A549 (cell line): ENCODE results near the gene UBE2S. TPM values are rescaled to one million over a fixed set of nuclear protein-coding genes. Genes with fewer than 3 reads are reported as not detected.
A peak's percentile ranks its signal among the peaks of the same experiment; 100 is the strongest.

Experiments
- ATAC-seq, 2 experiments: fragments of 200-7000 bp in 1 of 2; fragments of >200 bp in 1 of 2; cut with Nextera tagmentation in 1 of 2; cut with Tn5 transposase in 1 of 2; 3 replicates each; pipeline versions ENCODE4 v1.8.0 to v1.9.1; 2018 to 2020; ENCODE audit warnings: mild to moderate bottlenecking in 1 of 2, moderate library complexity in 1 of 2
- CTCF ChIA-PET: fragments of 300-600 bp; sonication (Branson Sonifier 250); formaldehyde crosslinking; extraction: SDS; loops from one replicate; lab custom pipeline; 2021; ENCODE audit warnings: antibody characterized with exemption, inconsistent platforms; lab: Yijun Ruan, JAX
- POLR2A ChIA-PET: fragments of 350-600 bp; formaldehyde crosslinking; extraction: SDS; loops from one replicate; lab custom pipeline; 2021; ENCODE audit warnings: antibody characterized with exemption, inconsistent platforms; lab: Yijun Ruan, JAX
- DNase-seq, 2 experiments: peaks; one replicate each; pipeline versions ENCODE4 v3.0.0 to v3.0.0-alpha.2; 2011 to 2016; ENCODE audit warnings: low read depth in 1 of 2, low spot score in 1 of 2
- FAIRE-seq: peaks from 2 replicates; lab custom pipeline; 2011; peaks lifted over from hg19 to GRCh38; lab: Jason Lieb, UNC
- H3K27ac ChIP-seq, 2 experiments: fragments of >200 bp; sonication (Bioruptor Twin); formaldehyde crosslinking; 3 replicates each; pipeline ENCODE4 v1.5.1; 2016 to 2017
- H3K4me1 ChIP-seq: fragments of >200 bp; sonication (Bioruptor Twin); formaldehyde crosslinking; 3 replicates; pipeline ENCODE4 v1.6.1; 2016
- H3K4me2 ChIP-seq: fragments of >200 bp; sonication (Bioruptor Twin); formaldehyde crosslinking; 3 replicates; pipeline ENCODE4 v1.6.1; 2016
- H3K4me3 ChIP-seq: fragments of >200 bp; sonication (Bioruptor Twin); formaldehyde crosslinking; 3 replicates; pipeline ENCODE4 v1.5.1; 2016
- H3K9me3 ChIP-seq: fragments of >200 bp; sonication (Bioruptor Twin); formaldehyde crosslinking; 3 replicates; pipeline ENCODE4 v1.6.1; 2016
- CBX2 ChIP-seq: fragments of 200-600 bp; sonication (generic); IDR thresholded peaks from 2 replicates; pipeline ENCODE4 v1.6.1; 2016; ENCODE audit warnings: low read depth, mild to moderate bottlenecking, borderline replicate concordance
- CHD4 ChIP-seq: fragments of 200-600 bp; sonication (generic); IDR thresholded peaks from 2 replicates; pipeline ENCODE4 v1.6.1; 2016; ENCODE audit warnings: antibody characterized with exemption, mild to moderate bottlenecking, borderline replicate concordance
- EHMT2 ChIP-seq: fragments of 200-600 bp; sonication (generic); IDR thresholded peaks from 2 replicates; pipeline ENCODE4 v1.6.1; 2016; ENCODE audit warnings: antibody characterized with exemption, low read depth, mild to moderate bottlenecking, moderate library complexity
- FOSL2 ChIP-seq, 2 experiments: fragments of 450-650 bp in 1 of 2; fragments of >200 bp in 1 of 2; sonication (Bioruptor Twin) in 1 of 2; formaldehyde crosslinking; IDR thresholded peaks; 2 replicates each; pipeline versions ENCODE4 v1.5.0 to v1.6.1; 2016 to 2020; ENCODE audit warnings: mild to moderate bottlenecking in 1 of 2, moderate library complexity in 1 of 2
- HDAC2 ChIP-seq: fragments of 200-600 bp; sonication (generic); IDR thresholded peaks from 2 replicates; pipeline ENCODE4 v1.6.1; 2016
- HOXA7 ChIP-seq: fragments of 250-450 bp; sonication (Bioruptor Pico); IDR thresholded peaks from 2 replicates; pipeline ENCODE4 v1.5.0; 2020; ENCODE audit warnings: mild to moderate bottlenecking, moderate library complexity
- HOXB13 ChIP-seq: fragments of 250-450 bp; sonication (Bioruptor Pico); IDR thresholded peaks from 2 replicates; pipeline ENCODE4 v1.5.0; 2020; ENCODE audit warnings: low read depth, mild to moderate bottlenecking, moderate library complexity
- HOXB5 ChIP-seq: fragments of 250-450 bp; sonication (Bioruptor Pico); IDR thresholded peaks from 2 replicates; pipeline ENCODE4 v1.5.0; 2020; ENCODE audit warnings: mild to moderate bottlenecking, moderate library complexity
- MAFK ChIP-seq: fragments of 450-650 bp; IDR thresholded peaks from 2 replicates; pipeline ENCODE4 v1.6.1; 2014; ENCODE audit not compliant: partially characterized antibody
- PHF8 ChIP-seq: fragments of 200-600 bp; sonication (generic); IDR thresholded peaks from 2 replicates; pipeline ENCODE4 v1.6.1; 2016; ENCODE audit warnings: low read depth, mild to moderate bottlenecking, antibody characterized with exemption, moderate library complexity, borderline replicate concordance
- POLR2AphosphoS2 ChIP-seq: conservative IDR thresholded peaks from 2 replicates; pipeline ENCODE4 v1.6.1; 2012; ENCODE audit warnings: low read length, improper control_type of control experiment, inconsistent platforms
- ZSCAN20 ChIP-seq: fragments of 250-450 bp; sonication (Bioruptor Pico); IDR thresholded peaks from 2 replicates; pipeline ENCODE4 v1.8.0; 2022; ENCODE audit warnings: mild to moderate bottlenecking, moderate library complexity
- WGBS: methylation state at CpG from one replicate; pipeline ENCODE4 v1.1.6; 2017; ENCODE audit errors: missing lambda C conversion rate; 5-methylcytosine and 5-hydroxymethylcytosine counted together
- polyA plus RNA-seq, 4 experiments: library from polyadenylated mRNA; depleted of rRNA in 3 of 4; stranded (reverse); fragments of >200 nt; fragmentation: RNase III in 1 of 4; extraction: RNeasy Plus Mini Kit Qiagen cat#74134 plus additional on column Dnase treatment in 1 of 4; gene quantifications; 2 replicates in 3 of 4; 3 replicates in 1 of 4; pipeline ENCODE4 v1.2.3, GENCODE V29; 2011 to 2017
- TF ChIP-seq, protein P1 (sequence below): fragments of >200 bp; sonication (Bioruptor Twin); formaldehyde crosslinking; IDR thresholded peaks from 3 replicates; pipeline ENCODE4 v1.6.1; 2016
- TF ChIP-seq, protein P2 (sequence below): IDR thresholded peaks from 2 replicates; pipeline ENCODE4 v1.6.1; 2012; ENCODE audit warnings: low read depth, borderline replicate concordance
- TF ChIP-seq, protein P3 (sequence below): fragments of 450-650 bp; IDR thresholded peaks from 2 replicates; pipeline ENCODE4 v1.6.1; 2014; ENCODE audit warnings: antibody characterized with exemption

The UBE2S gene
- polyA plus RNA-seq, 2 of the 4 experiments (the other 2 are of a cell fraction), result 139 to 295 TPM

DNA sequence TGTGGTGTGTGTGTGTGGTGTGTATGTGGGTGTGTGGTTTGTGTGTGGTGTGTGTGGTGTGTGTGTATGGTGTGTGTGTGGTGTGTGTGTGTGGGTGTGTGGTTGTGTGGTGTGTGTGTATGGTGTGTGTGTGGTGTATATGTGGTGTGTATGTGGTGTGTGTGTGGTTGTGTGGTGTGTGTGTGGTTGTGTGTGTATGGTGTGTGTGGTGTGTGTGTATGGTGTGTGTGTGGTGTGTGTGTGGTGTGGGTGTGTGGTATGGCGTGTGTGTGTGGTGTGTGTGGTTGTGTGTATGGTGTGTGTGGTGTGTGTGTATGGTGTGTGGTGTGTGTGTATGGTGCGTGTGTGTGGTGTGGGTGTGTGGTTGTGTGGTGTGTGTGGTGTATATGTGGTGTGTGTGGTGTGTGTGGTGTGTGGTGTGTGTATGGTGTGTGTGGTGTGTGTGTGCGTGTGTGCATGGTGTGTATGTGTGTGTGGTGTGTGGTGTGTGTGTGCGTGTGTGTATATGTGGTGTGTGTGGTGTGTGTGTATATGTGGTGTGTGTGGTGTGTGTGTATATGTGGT is 26.9 kb upstream of the UBE2S start:
- ChIA-PET POLR2A (no interaction called here), CTCF (no interaction called here)
- ATAC-seq (no peak), DNase-seq (no peak), FAIRE-seq (peak; percentile 28)
- no peak for TF ChIP-seq HOXB13
- TF ChIP-seq EHMT2, result no peak
- TF ChIP-seq, protein P1, sequence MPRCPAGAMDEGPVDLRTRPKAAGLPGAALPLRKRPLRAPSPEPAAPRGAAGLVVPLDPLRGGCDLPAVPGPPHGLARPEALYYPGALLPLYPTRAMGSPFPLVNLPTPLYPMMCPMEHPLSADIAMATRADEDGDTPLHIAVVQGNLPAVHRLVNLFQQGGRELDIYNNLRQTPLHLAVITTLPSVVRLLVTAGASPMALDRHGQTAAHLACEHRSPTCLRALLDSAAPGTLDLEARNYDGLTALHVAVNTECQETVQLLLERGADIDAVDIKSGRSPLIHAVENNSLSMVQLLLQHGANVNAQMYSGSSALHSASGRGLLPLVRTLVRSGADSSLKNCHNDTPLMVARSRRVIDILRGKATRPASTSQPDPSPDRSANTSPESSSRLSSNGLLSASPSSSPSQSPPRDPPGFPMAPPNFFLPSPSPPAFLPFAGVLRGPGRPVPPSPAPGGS, result no peak
- Histone ChIP-seq H3K27ac (no peak overlapping the region), H3K9me3 (peaks cover 3% of the 10 kb centered on the region; the same call in 1 of the 3 replicates), H3K4me2 (no peak overlapping the region), H3K4me3 (no peak overlapping the region), H3K4me1 (0 out of 3 replicates have a peak, but pooled peaks cover 3% of the 10 kb centered on the region)
- WGBS, result 14% methylated on average over 4 of the region's 4 CpGs

DNA sequence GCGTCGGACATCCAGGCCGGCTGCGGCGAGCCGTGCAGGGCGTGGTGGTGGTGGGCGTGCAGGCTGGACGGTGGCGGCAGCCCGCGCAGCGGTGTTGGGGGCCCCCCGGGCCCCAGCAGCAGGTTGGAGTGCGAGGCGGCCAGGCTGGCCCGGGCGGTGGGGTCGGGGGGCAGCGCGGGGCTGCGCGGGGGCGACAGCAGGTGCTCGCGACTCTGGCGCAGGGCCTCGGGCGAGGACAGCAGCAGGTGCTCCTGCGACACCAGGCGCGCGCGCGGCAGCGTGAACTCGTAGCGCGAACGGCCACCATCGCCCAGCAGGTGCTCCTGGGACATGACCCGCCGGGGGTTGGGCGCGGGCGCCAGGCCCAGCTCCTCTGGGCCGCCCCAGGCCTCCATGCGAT is 25.7 kb upstream of the UBE2S start:
- no peak overlapping the region for H3K27ac ChIP-seq
- no peak for TF ChIP-seq ZSCAN20 (CRISPR knock-in tag)
- TF ChIP-seq POLR2AphosphoS2, result no peak
- TF ChIP-seq, protein P2, sequence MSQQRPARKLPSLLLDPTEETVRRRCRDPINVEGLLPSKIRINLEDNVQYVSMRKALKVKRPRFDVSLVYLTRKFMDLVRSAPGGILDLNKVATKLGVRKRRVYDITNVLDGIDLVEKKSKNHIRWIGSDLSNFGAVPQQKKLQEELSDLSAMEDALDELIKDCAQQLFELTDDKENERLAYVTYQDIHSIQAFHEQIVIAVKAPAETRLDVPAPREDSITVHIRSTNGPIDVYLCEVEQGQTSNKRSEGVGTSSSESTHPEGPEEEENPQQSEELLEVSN, result no peak
- TF ChIP-seq, protein P3, sequence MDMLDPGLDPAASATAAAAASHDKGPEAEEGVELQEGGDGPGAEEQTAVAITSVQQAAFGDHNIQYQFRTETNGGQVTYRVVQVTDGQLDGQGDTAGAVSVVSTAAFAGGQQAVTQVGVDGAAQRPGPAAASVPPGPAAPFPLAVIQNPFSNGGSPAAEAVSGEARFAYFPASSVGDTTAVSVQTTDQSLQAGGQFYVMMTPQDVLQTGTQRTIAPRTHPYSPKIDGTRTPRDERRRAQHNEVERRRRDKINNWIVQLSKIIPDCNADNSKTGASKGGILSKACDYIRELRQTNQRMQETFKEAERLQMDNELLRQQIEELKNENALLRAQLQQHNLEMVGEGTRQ, result no peak
- no peak for TF ChIP-seq HDAC2
- TF ChIP-seq HOXA7, result no peak
- no peak for TF ChIP-seq HOXB5 (CRISPR knock-in tag)
- TF ChIP-seq HOXB13, result no peak
- no peak for TF ChIP-seq MAFK
- TF ChIP-seq CHD4, result no peak
- TF ChIP-seq CBX2, result no peak
- no peak overlapping the region for H3K4me2 ChIP-seq
- ATAC-seq (no peak), DNase-seq (no peak), FAIRE-seq (no peak)
- CTCF ChIA-PET, result interaction anchor here (0.6 to 1.5 kb wide), 2 partner anchors 15 to 1488 kb away, joined by 3 to 5 read pairs; no protein-coding TSS in a partner anchor
- POLR2A ChIA-PET, result no interaction called here
- 0 out of 3 replicates have a peak, but pooled peaks cover 3% of the 10 kb centered on the region for H3K4me1 ChIP-seq
- peaks cover 3% of the 10 kb centered on the region; the same call in 1 of the 3 replicates for H3K9me3 ChIP-seq
- 71% methylated on average over 29 of the region's 48 CpGs for WGBS
- no peak overlapping the region for H3K4me3 ChIP-seq

DNA sequence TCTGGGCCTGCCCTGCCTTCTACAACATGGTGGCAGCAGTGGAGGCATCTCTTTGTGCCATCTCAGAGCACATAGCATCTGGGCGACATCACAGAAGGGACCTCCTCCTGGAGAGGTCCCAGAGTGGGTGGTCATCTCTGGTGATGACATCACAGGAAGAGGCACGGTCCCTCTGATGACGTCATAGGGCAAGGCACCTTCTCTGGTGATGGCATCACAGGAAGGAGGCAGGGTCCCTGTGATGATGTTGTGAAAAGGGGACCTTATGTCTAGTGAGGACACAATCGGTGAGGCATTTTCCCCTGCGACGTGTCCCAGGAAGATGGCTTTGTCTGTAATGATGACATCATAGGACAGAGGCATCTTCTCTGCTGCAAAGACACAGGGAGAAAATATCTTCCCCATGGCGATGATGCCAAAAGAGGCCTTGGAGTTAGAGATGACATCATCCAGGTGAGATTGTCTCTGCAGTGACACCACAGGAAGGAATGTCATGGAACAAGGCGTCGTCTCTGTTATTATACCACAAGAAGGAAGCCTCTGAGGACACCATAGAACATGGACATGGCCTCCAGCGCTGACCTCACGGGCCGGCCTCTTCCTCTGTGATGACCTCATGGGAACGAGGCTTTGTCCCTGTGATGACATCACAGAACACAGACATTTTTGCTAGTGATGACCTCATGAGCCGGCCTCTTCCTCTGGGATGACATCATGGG is 24.8 kb upstream of the UBE2S start:
- Histone ChIP-seq H3K4me1 (0 out of 3 replicates have a peak, but pooled peaks cover under 1% of the 10 kb centered on the region), H3K9me3 (peaks cover 3% of the 10 kb centered on the region; the same call in 1 of the 3 replicates), H3K4me2 (no peak overlapping the region), H3K4me3 (no peak overlapping the region), H3K27ac (no peak overlapping the region)
- TF ChIP-seq PHF8 (no peak), FOSL2 (IDR thresholded peaks at IDR 0.05) (no peak), FOSL2 (CRISPR knock-in tag; IDR thresholded peaks at IDR 0.05) (peak; percentile 69; the same call in 1 of the 2 replicates)
- FAIRE-seq (no peak), DNase-seq (no peak), ATAC-seq (0 out of 6 replicates have a peak, but pooled peaks of 1 of the 2 experiments have one; percentile 12)
- WGBS, result 43% methylated on average over 14 of the region's 14 CpGs
- CTCF ChIA-PET, result interaction anchor here (0.6 to 1.5 kb wide), 4 partner anchors 14 to 233 kb away, joined by 3 to 5 read pairs (median 3); no protein-coding TSS in a partner anchor
- POLR2A ChIA-PET, result no interaction called here
